HEK293 (cell line): ENCODE measurements around the gene TTC23.

Source experiments
- CTCF ChIA-PET: fragments of 350-600 bp; formaldehyde crosslinking; extraction: SDS; loops from one replicate; lab custom pipeline; 2021; ENCODE audit warnings: antibody characterized with exemption; lab: Yijun Ruan, JAX
- POLR2A ChIA-PET: fragments of 300-600 bp; formaldehyde crosslinking; extraction: SDS; loops from one replicate; lab custom pipeline; 2020; ENCODE audit warnings: antibody characterized with exemption, inconsistent platforms; lab: Yijun Ruan, JAX
- H3K27ac ChIP-seq: fragments of 200-500 bp; sonication (Bioruptor generic); 2 replicates; pipeline ENCODE4 v1.5.1; 2014; ENCODE audit warnings: low read depth, low read length, control low read depth, inconsistent platforms; ENCODE audit errors: extremely low read depth
- H3K36me3 ChIP-seq, 2 experiments: fragments of 200-500 bp in 1 of 2; sonication (Bioruptor generic) in 1 of 2; 1 replicate in 1 of 2; 2 replicates in 1 of 2; pipeline ENCODE4 v1.5.1; 2014 to 2017; ENCODE audit warnings: inconsistent platforms in 2 of 2, low read length in 2 of 2; ENCODE audit not compliant: control insufficient read depth in 2 of 2, insufficient read depth in 1 of 2
- H3K4me1 ChIP-seq: fragments of 200-500 bp; sonication (Bioruptor generic); 2 replicates; pipeline ENCODE4 v1.5.1; 2014; ENCODE audit warnings: mild to moderate bottlenecking, low read length, inconsistent platforms; ENCODE audit not compliant: control insufficient read depth, insufficient read depth
- H3K4me3 ChIP-seq: 2 replicates; pipeline ENCODE4 v1.5.1; 2011; ENCODE audit warnings: low read depth, mild to moderate bottlenecking, control low read depth, low read length, moderate library complexity
- H3K9me3 ChIP-seq: fragments of 200-500 bp; sonication (Bioruptor generic); 2 replicates; pipeline ENCODE4 v1.5.1; 2014; ENCODE audit warnings: low read depth, low read length, inconsistent platforms; ENCODE audit not compliant: control insufficient read depth, insufficient read depth
- FEZF1 ChIP-seq: fragments of 450-650 bp; formaldehyde crosslinking; IDR thresholded peaks from 2 replicates; pipeline ENCODE4 v1.5.1; 2016; ENCODE audit warnings: missing biosample characterization, missing genetic modification characterization
- GFI1B ChIP-seq: fragments of 450-650 bp; formaldehyde crosslinking; IDR thresholded peaks from 2 replicates; pipeline ENCODE4 v1.5.1; 2016; ENCODE audit warnings: missing biosample characterization, missing genetic modification characterization
- MEIS1 ChIP-seq: sonication (generic); formaldehyde crosslinking; IDR thresholded peaks from 2 replicates; pipeline ENCODE4 v1.8.1; 2022; ENCODE audit warnings: missing genetic modification reagents, mild to moderate bottlenecking, borderline replicate concordance
- WT1 ChIP-seq: fragments of 450-650 bp; formaldehyde crosslinking; IDR thresholded peaks from 2 replicates; pipeline ENCODE4 v1.5.1; 2016; ENCODE audit warnings: missing biosample characterization, missing genetic modification characterization
- YY1 ChIP-seq: fragments of 450-650 bp; formaldehyde crosslinking; IDR thresholded peaks from 2 replicates; pipeline ENCODE4 v1.5.1; 2018; ENCODE audit warnings: missing biosample characterization, missing genetic modification characterization
- ZBTB48 ChIP-seq: fragments of 450-650 bp; formaldehyde crosslinking; IDR thresholded peaks from 2 replicates; pipeline ENCODE4 v1.5.1; 2016; ENCODE audit warnings: missing biosample characterization, missing genetic modification characterization
- ZBTB8A ChIP-seq: fragments of 450-650 bp; formaldehyde crosslinking; IDR thresholded peaks from 2 replicates; pipeline ENCODE4 v1.5.1; 2016; ENCODE audit warnings: missing biosample characterization, missing genetic modification characterization
- ZEB2 ChIP-seq: fragments of 450-650 bp; formaldehyde crosslinking; IDR thresholded peaks from 2 replicates; pipeline ENCODE4 v1.5.1; 2016; ENCODE audit warnings: missing biosample characterization, missing genetic modification characterization
- ZFP37 ChIP-seq: fragments of 450-650 bp; formaldehyde crosslinking; IDR thresholded peaks from 2 replicates; pipeline ENCODE4 v1.5.1; 2016; ENCODE audit warnings: missing biosample characterization, missing genetic modification characterization
- ZNF10 ChIP-seq: fragments of 450-650 bp; formaldehyde crosslinking; IDR thresholded peaks from 2 replicates; pipeline ENCODE4 v1.5.1; 2017; ENCODE audit warnings: missing biosample characterization, missing genetic modification characterization
- ZNF174 ChIP-seq: fragments of 450-650 bp; formaldehyde crosslinking; IDR thresholded peaks from 2 replicates; pipeline ENCODE4 v1.5.0; 2017; ENCODE audit warnings: missing biosample characterization, mild to moderate bottlenecking, missing genetic modification characterization
- ZNF221 ChIP-seq: fragments of 450-650 bp; formaldehyde crosslinking; IDR thresholded peaks from 2 replicates; pipeline ENCODE4 v1.5.1; 2017; ENCODE audit warnings: missing biosample characterization, missing genetic modification characterization, borderline replicate concordance
- ZNF394 ChIP-seq: fragments of 450-650 bp; formaldehyde crosslinking; IDR thresholded peaks from 2 replicates; pipeline ENCODE4 v1.5.1; 2016; ENCODE audit warnings: missing biosample characterization, missing genetic modification characterization, mild to moderate bottlenecking, moderate library complexity, borderline replicate concordance
- ZNF416 ChIP-seq: fragments of 450-650 bp; formaldehyde crosslinking; IDR thresholded peaks from 2 replicates; pipeline ENCODE4 v1.5.1; 2016; ENCODE audit warnings: missing biosample characterization, missing genetic modification characterization
- ZNF555 ChIP-seq: fragments of 450-650 bp; formaldehyde crosslinking; conservative IDR thresholded peaks from 2 replicates; pipeline ENCODE4 v1.5.1; 2017; ENCODE audit warnings: missing biosample characterization, mild to moderate bottlenecking, missing genetic modification characterization, inconsistent platforms
- ZNF561 ChIP-seq: fragments of 450-650 bp; IDR thresholded peaks from 2 replicates; pipeline ENCODE4 v1.5.1; 2018; ENCODE audit warnings: missing biosample characterization, missing genetic modification characterization, borderline replicate concordance
- ZNF677 ChIP-seq: fragments of 450-650 bp; IDR thresholded peaks from 2 replicates; pipeline ENCODE4 v1.5.0; 2018; ENCODE audit warnings: missing biosample characterization, mild to moderate bottlenecking, missing genetic modification characterization, moderate library complexity
- ZNF830 ChIP-seq: fragments of 450-650 bp; IDR thresholded peaks from 2 replicates; pipeline ENCODE4 v1.5.0; 2018; ENCODE audit warnings: missing biosample characterization, missing genetic modification characterization, low read depth, mild to moderate bottlenecking, moderate library complexity
- ZSCAN23 ChIP-seq: fragments of 450-650 bp; formaldehyde crosslinking; IDR thresholded peaks from 2 replicates; pipeline ENCODE4 v1.5.1; 2016; ENCODE audit warnings: missing biosample characterization, missing genetic modification characterization
- ZSCAN4 ChIP-seq: fragments of 450-650 bp; formaldehyde crosslinking; IDR thresholded peaks from 2 replicates; pipeline ENCODE4 v1.5.1; 2017; ENCODE audit warnings: missing biosample characterization, missing genetic modification characterization
- TF ChIP-seq, protein P1 (sequence below): fragments of 450-650 bp; formaldehyde crosslinking; IDR thresholded peaks from 2 replicates; pipeline ENCODE4 v1.5.1; 2017; ENCODE audit warnings: missing biosample characterization, missing genetic modification characterization
- TF ChIP-seq, protein P2 (sequence below): fragments of 450-650 bp; formaldehyde crosslinking; IDR thresholded peaks from 2 replicates; pipeline ENCODE4 v1.5.1; 2016; ENCODE audit warnings: missing biosample characterization, missing genetic modification characterization

TTC23 gene

GRCh38 chr15:99117563-99118257 is 131.7 kb downstream of the TTC23 start:
- Histone ChIP-seq H3K36me3 (peaks cover 9 to 49% of the 10 kb centered on the region in 2 experiments; a peak in 2 of 3 replicates), H3K4me3 (no peak overlapping the region), H3K4me1 (no peaks in the 10 kb centered on the region), H3K27ac (no peak overlapping the region), H3K9me3 (no peaks in the 10 kb centered on the region)
- ChIA-PET CTCF (interaction anchor here (1.0 to 3.2 kb wide), 3 partner anchors 12 to 27 kb away, joined by 5 to 16 read pairs (median 5); partner anchors contain the start of gene SYNM), POLR2A (interaction anchor here (1.1 to 1.3 kb wide), 2 partner anchors 10 to 12 kb away, joined by 3 to 4 read pairs; no protein-coding TSS in a partner anchor)
- TF ChIP-seq ZBTB8A (tag by site-specific recombination) (no peak), ZNF555 (no peak), WT1 (tag by site-specific recombination) (no peak), ZSCAN4 (no peak), ZNF10 (tag by site-specific recombination) (no peak), YY1 (tag by site-specific recombination) (no peak), ZNF416 (tag by site-specific recombination) (no peak), ZSCAN23 (no peak), ZNF561 (tag by site-specific recombination) (no peak), ZFP37 (tag by site-specific recombination) (no peak), ZEB2 (tag by site-specific recombination) (no peak), ZNF394 (no peak), ZNF221 (tag by site-specific recombination) (no peak), ZNF174 (tag by site-specific recombination) (no peak), ZNF830 (tag by site-specific recombination) (no peak), GFI1B (tag by site-specific recombination) (no peak)
- TF ChIP-seq, protein P1, sequence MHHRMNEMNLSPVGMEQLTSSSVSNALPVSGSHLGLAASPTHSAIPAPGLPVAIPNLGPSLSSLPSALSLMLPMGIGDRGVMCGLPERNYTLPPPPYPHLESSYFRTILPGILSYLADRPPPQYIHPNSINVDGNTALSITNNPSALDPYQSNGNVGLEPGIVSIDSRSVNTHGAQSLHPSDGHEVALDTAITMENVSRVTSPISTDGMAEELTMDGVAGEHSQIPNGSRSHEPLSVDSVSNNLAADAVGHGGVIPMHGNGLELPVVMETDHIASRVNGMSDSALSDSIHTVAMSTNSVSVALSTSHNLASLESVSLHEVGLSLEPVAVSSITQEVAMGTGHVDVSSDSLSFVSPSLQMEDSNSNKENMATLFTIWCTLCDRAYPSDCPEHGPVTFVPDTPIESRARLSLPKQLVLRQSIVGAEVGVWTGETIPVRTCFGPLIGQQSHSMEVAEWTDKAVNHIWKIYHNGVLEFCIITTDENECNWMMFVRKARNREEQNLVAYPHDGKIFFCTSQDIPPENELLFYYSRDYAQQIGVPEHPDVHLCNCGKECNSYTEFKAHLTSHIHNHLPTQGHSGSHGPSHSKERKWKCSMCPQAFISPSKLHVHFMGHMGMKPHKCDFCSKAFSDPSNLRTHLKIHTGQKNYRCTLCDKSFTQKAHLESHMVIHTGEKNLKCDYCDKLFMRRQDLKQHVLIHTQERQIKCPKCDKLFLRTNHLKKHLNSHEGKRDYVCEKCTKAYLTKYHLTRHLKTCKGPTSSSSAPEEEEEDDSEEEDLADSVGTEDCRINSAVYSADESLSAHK (tag by site-specific recombination), result no peak
- TF ChIP-seq, protein P2, sequence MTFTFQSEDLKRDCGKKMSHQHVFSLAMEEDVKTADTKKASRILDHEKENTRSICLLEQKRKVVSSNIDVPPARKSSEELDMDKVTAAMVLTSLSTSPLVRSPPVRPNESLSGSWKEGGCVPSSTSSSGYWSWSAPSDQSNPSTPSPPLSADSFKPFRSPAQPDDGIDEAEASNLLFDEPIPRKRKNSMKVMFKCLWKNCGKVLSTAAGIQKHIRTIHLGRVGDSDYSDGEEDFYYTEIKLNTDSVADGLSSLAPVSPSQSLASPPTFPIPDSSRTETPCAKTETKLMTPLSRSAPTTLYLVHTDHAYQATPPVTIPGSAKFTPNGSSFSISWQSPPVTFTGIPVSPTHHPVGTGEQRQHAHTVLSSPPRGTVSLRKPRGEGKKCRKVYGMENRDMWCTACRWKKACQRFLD (tag by site-specific recombination), result no peak

GRCh38 chr15:99117111-99117510 is 132.3 kb downstream of the TTC23 start:
- Histone ChIP-seq H3K27ac (no peak overlapping the region), H3K4me1 (no peaks in the 10 kb centered on the region), H3K36me3 (peaks cover 9 to 49% of the 10 kb centered on the region in 2 experiments; a peak in 2 of 3 replicates), H3K9me3 (no peaks in the 10 kb centered on the region), H3K4me3 (no peak overlapping the region)
- ChIA-PET CTCF (interaction anchor here (1.0 to 3.2 kb wide), 3 partner anchors 12 to 26 kb away, joined by 5 to 16 read pairs (median 5); partner anchors contain the start of gene SYNM), POLR2A (interaction anchor here (1.1 to 1.3 kb wide), 2 partner anchors 11 to 12 kb away, joined by 3 to 4 read pairs; no protein-coding TSS in a partner anchor)
- TF ChIP-seq YY1 (tag by site-specific recombination), result no peak
- no peak for TF ChIP-seq MEIS1 (CRISPR knock-in tag)
- TF ChIP-seq ZBTB48 (tag by site-specific recombination), result no peak
- TF ChIP-seq FEZF1 (tag by site-specific recombination), result no peak
- no peak for TF ChIP-seq ZNF677 (tag by site-specific recombination)
